ENCODE data around the gene FGFR2.

FGFR2 gene

DNA sequence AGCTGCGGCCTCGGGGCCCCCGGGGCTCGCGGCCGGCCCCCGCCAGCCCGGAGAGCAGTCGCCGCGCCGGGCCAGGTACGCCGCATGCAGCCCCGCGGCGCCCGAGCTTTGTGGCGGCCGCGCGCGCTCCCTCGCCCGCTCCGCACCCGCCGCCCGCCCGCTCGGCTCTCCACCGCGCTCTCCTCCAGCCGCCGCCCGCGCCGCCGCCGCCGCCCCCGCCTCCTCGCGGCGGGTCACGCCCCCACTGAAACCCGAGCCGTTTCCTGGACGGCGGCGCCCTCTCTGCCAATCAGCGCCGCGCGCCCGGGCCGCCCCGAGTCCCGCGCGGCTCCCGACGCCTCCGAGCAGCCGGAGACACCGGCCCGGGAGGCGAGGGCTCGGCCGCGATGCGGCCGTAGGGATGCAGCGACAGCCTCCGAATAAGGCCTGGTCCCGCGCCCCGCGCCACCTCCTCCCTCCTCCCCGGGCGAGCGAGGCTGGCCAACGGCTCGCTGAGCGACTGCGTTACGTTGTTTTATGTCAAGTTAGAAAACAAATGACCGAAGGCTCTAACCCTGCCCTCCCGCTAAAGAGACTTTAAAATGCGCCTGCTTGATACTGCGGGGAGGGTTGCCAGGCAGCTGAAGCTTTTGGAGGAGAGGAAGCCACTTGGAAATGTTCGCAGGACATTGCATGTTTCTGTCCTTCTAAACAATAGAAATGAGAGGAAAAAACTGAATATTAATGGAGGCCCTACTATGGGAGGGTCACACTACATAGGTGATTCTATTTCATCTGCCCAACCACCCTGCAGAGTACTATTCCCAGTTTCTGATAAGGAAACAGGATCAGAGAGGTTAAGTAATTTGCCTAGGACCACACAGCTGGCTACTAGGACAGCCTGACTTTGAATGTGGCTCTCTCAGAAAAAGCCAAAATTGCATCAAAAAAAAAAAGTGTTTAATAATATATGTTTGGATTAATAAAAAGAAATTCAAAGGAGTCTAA, at the start of gene FGFR2:
TSS of gene FGFR2 (minus strand) at position 182 of the 987 bp plus-strand sequence. CDS start 4,627 bp downstream, outside the sequence.
- peak; percentile 88 for DNase-seq (ENCODE audit: low spot score)

DNA sequence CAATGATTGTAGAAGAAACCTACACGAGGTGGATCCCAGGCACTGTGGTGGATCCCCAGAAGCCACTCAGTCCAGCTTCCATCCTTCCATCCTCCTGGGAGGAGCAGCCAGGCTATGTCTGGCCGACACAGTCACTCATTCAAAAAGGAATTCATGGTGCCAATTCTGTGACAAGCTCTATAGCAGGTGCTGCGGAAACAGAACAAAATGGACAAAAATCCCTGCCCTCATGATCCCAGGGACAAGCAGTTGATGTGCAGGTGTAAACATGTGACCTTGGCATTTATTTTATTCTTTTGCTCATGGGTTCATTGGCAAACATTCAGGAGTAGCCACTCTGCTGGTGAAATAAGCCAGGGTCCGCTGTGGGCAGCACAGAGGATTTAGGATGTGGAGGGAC, 49.2 kb upstream of the FGFR2 start:
- DNase-seq (ENCODE audit: low spot score), result no peak

DNA sequence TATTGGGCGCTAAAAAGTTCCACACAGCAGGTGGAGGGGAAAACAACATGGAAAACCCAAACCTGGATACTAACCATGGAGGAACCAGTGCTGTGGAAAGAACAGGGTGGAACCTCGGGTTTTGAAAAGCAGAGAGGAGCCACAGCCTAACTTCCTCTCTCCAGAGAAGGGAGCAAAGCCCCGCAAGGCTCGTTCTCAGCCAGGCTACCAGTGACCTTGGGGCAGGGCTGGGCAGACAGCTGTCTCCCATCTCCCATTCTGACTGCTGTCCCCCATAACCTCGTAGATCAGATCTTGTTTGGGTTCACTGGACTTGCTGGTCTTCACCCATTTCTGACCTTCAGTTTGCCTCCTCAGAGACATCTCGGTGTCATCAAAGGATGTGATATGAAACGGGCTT, 47.5 kb upstream of the FGFR2 start:
- no peak for DNase-seq (ENCODE audit: low spot score)

DNA sequence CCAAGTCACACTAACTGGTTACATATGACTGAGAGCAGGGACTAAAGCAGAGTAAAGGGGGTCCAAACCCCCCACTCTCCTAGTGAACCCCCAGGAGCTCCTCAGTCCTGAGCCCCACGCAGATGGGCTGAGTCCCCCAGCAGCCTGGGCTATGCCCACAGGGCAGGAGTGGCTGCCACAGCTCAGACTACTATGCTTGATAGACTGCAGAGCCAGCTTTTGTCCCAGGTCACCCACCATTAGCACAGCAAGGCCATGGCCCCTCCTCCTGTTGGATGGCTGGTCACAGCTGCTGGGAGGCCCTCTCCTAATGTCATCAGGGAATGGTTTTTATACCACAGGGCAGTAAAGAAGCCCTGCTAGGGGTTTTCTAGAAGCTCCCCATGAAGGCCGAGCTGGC, 46.3 kb upstream of the FGFR2 start:
- DNase-seq (ENCODE audit: low spot score), result no peak

DNA sequence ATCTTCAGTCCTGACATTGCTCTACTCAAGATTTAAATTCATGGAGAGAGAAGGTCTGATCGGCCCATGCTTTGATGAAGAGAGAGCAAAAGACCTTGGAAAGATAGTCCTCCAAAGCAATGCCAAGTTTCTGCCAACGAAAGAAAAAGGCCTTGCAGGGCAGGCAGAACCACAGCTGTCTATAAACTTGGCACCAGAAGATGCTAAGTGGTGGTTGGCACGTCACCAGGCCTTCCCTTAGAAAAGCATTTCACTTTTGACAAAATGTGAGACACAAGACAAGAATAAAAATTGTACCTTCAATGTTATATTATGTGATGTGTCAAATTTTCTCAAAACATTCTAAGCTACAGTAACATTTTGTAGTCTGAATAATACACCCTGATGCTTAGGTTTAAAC, 42.0 kb upstream of the FGFR2 start:
- DNase-seq (ENCODE audit: low spot score), result no peak

DNA sequence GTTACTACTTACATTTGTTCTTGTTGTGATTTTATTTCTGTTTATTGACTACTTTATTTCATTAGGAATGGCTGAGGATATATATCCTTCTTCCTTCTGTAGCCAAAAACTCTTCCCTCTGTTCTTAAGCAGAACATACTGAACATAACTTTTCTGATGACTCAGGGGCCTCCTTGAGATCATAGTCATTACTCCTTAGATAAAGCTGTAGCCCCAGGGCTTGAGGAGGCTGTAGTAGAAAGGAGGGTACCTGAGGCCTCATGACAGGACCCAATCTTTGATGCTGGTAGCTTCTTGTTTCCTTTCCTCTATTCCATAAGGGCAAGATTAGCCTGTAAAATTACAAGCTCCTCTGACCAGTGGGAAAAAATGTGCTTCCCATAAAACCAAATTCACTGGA, 41.2 kb upstream of the FGFR2 start:
- DNase-seq (ENCODE audit: low spot score), result no peak

DNA sequence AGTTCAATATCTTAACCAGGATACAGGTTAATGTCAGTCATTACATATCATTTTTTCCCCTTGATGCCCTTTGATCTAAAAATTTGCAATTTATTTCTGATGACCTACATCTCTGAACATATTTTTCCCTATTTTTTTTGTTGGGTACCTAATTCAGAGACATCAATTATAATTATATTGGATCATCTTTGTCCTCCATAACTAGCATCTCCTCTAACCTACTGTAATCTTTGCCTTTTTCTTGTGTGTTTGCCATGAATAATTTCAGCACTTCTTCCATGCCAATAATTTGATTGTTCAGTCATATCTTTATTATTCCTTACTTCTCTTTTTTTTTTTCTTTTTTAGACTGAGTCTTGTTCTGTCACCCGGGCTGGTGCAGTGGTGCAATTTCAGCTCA, 39.2 kb upstream of the FGFR2 start:
- no peak for DNase-seq (ENCODE audit: low spot score)

DNA sequence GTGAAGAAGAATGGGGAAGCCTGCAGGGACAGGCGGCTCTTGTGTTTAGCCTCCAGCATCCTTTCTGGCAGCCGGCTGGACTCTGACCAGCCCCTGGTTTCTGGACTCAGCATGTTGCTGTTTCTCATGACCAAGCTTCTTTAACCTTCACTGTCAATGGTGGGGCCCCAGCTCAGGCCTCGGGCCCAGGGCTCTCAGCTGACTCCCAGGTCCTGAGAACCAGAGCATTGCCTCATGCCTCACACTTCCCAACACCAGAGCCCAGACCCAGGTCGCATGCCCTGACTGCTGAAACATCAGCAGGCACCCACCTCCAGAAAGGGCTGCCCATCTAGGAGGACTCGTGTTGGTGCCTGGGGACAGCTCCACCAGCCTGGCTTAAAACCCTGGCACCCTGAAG, 34.8 kb upstream of the FGFR2 start:
- DNase-seq (ENCODE audit: low spot score), result no peak

DNA sequence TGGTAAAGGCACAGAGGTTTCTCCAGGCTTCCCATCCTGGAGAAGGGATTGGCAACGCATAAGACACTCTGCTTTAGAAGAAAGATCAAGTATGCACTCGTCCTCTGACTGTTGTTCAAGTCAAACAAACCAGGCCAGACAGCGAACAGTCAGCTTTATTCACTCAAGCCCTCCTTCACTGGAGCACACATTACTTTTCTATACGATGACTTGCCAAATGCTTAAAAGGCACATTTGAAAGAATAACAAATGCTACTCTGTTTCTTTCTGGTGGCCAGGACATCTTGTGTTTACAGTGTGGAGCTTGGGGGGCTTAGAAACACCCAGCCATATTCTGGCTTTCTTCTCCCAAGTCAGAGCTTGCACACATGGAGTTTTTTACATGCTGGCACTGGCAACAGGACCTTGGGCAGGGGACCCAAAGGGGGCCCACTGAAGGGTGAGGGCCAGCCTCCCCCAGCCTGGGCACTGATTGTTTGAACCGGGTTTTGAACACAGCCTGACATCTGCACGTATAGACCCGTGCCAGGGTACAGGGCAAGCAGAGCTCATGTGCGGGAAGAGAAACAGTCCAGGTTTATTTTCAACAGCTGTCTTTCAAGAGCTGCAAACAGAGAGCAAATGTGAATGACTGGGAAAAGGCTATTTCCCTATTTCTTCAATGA, 33.3 kb upstream of the FGFR2 start:
- no peak for DNase-seq (ENCODE audit: low spot score)

DNA sequence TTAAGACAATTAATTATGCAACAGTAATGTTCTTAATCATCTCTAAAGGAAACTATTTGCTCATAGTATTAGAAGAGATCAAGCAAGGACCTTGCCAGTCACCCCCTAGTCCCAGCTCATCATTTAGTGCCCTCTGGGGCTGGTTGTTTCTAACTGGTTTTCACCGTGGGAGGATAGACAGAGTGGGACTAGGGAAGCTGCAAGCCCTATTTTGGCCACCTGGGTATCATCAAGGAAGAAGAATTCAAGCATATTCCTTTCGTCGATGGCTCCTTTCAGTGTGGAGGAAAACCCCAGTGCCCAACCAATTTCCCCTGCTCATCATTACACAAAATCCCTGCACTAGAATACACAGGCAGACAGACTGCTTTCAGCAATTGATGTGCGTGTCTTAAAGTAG, 30.6 kb upstream of the FGFR2 start:
- no peak for DNase-seq (ENCODE audit: low spot score)

DNA sequence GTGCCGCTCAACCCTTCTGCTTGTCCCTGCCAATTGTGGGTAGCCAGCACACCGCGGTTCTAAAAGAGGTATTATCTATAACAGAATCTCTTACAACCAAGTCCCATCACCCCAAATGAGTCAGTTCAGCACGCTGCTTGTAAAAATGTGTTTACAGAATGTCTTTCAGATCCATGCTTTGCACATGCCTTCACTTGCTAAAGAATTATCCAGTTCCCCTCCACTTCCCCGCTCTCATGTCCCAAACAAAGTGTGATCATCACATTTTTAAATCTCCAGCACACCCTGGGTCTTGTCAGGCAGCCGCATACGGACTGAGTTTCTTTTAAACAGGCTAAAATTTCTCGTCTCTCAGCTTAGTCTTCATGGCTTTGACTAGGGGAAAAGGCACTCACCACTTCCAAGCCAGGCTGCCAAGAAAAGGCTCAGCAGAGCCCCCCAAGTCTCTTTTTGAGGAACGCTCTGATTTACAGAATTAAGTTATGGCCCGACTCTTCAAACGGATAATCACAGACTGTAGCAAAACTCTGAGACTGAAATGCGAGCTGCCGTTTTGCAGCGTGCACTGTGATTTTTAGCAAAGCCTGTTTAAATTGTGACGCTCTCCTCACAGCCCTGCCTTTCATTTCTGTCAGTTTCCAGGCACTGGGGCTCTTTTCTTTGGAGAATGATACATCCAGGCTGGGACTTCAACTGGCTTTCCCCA, 29.8 kb upstream of the FGFR2 start:
- DNase-seq (ENCODE audit: low spot score), result no peak

DNA sequence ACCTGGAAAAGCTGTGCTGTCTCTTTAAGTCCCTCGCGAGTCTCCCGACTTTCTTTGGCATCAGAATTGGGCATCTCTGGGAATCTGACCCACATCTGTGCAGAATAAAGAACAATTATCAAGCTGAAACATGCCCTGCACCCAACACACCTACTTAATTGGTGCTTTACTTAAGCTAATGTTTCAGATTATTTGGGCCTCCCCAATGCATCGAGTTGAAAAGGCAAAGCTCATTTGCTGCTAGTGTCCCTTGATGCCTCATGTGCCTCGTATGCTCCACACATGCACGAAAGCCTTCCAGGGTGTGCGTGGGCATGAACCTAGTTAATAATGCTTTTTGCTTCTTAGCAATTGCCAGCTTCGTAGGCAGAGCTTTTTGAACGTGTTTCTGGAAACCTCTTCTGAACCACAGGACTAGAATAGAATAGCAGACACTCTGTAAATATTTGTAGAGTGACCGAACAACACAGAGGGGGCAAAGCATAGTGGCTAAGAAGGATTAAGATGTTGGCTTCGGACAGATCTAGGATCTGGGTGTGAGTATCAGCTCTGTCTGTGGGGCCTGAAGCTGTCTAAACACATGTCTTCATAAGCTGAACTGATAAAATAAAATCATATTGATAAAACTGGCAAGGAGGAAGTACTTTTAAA, 26.7 kb upstream of the FGFR2 start:
- DNase-seq (ENCODE audit: low spot score), result no peak

DNA sequence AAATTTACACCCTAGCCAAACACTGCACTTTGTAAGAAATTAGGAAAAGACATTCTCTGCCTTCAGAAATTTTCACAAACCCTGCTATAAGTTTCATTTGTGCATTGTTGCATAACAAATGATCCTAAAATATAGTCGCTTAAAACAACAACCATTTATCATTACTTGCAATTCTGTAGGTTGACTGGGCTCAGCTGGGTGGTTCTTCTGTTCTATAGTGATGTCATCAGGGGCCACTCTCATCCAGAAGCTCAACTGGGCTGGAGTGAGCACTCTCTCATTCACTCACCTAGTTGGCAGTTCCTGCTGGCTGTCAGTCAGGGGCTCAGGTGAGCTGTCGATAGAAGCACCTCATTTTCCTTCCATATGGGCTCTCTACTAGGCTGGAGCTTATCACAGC, 20.7 kb upstream of the FGFR2 start:
- DNase-seq (ENCODE audit: low spot score), result no peak

DNA sequence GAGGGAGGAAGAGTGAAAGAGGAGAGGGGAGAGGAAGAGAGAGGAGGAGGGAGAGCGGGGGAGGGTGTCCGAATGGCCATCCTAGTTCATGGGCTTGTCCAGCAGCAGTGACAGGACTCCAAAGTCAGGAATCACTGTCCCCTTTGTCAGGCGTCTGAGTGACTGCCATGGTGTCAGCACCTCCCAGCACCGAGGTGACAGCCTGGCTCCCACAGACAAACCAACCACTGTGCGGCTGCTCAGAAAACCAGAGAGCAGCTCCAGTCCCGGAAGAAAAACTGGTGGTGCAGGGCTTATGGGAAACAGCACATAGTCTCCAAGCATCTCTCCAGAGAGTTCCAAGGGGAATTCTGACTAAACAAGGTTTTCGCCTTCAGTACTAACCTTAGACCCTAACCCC, 18.9 kb upstream of the FGFR2 start:
- no peak for DNase-seq (ENCODE audit: low spot score)

DNA sequence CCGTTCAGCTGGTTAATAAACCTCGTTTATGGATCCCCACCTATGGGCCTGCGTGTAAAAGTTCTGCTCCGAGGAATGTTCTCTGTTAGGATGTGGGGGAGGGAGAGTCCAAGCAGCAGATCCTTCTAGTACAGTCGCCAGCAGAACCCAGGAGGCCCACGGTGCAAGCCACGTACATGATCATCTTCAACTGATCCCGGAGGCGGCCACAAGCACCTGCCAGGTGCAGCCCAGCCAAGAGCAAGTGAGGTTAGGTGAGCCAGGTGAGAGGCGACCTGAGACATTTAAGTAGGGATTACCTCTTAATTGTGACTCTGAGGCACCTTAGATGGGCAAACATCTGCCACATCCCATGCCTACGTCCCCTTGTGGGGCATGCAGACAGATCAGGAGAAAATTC, 18.0 kb upstream of the FGFR2 start:
- DNase-seq (ENCODE audit: low spot score), result no peak

DNA sequence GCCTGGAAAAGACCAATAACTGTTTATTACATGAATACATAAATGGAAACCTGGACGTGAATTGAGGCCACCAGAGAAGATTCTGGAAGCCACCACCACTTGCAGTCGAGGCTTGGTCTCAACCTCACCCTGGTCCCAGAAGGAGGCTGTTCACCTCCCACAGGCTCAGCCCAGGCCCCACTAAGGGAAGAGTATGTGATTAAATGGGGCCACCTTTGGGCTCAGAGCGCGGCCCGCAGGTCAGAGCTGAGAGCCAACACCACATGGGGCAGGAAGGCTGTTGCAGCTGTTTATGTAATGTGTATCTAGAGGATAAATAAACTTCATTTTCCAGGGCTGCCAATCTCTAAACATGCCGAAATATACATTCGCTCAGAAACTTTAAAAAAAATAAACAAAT, 17.6 kb upstream of the FGFR2 start:
- no peak for DNase-seq (ENCODE audit: low spot score)

DNA sequence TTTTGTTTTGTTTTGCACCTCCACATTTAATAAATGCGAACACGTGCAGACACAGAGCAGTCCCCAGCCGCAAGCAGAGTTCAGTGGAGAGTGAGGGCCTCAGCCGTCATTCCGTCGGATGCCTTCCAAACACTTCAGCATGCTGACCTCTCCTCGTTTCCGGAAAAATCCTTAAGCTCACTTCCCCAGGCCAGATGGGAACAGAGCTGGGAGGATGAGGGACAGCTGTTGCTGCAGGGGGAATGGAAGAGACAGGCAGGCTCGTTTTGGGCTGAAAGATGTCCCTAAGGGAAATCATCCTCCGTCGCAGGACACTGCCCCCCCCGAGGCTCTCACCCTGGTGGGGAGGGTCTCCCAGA, 17.2 kb upstream of the FGFR2 start:
- no peak for DNase-seq (ENCODE audit: low spot score)

DNA sequence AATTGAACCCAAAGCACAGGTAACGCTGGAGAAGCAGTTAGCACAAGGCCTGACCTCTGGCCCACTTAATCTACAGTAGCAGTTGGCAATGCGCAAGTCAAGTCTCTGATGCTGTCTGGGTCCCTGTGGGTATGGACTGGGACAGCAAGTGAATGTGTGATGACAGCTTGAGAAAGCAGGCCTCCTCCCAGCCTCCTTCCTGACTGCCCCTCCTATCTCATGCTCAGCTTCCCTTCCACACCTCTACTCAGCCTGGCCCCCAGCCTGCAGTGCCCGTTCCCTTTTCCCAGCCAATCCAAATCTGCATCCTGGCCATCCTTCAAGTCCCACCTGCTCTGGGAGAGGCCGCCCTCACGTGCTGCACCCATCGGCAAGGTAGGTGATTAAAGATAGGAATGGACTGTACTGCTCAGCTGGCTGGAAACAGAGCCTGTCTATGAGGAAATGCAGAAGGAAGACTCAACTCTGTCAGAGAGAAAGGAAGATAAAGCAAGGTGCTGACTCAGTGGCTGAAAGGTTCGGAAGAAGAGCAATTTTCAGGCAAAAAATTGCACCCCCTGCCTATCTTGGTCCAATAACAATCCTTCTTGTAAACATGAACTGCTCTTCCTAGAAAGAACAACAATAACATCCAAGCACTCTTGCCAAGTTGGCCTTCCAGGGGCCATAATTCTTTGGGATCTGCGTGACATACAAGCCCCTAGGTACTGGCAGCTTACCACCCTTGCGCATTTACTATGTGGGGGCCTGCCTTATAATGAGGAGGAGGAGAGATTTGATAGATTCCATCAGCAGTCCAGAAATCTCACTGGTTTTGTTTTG, 16.6 kb upstream of the FGFR2 start:
- no peak for DNase-seq (ENCODE audit: low spot score)

DNA sequence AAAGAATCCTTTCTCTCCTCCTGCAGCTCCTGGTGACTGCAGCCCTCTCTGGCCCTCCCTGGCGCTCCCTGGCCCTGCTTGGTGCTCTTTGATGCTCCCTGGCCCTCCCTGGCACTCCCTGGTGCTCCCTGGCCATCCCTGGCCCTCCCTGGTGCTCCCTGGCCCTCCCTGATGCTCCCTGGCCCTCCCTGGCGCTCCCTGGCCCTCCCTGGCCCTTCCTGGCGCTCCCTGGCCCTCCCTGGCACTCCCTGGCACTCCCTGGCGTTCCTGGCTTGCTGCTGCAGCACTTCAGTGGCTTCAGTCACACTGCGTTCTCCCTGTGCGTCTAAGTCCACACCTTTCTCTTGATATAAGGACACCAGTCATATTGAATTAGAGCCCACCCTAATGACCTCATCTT, 15.2 kb upstream of the FGFR2 start:
- DNase-seq (ENCODE audit: low spot score), result no peak

DNA sequence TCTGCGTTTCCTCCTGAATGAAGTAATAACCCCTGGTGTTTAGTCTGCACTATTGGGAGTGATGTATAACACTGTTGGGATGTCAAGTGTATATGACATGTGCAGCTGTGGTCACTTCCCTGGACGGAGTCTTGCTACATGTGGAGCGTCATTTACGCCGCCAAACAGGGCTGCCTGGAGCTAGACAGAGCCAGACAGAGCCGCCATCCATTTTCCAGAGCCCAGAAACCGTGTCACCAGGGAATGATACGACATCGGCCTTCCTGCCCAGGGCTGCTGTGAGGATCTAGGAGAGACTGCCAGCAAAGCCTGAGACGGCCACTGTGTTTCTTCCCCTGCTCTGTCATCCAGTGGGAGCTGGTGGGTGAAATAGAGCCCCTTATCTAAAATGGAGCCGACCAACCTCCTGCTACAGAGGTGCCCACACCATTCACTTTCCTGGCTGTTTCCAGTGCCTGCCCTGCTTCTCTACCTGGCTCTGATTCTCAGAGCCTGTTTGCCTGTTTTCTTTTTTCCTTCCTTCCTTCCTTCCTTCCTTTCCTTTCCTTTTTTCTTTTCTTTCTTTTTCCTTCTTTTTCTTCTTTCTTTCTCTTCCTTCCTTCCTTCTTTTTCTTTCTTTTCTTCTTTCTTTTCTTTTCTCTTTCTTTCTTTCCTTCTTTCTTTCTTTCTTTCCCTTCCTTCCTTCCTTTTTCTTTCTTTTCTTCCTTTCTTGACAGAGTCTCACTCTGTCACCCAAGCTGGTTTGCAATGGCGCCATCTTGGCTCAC, 13.3 kb upstream of the FGFR2 start:
- no peak for DNase-seq (ENCODE audit: low spot score)

All from AG08396 (cell line).